Cardiac muscle cell (in vitro differentiated cells and primary cell): Measurements from ENCODE around the gene PNRC2. TPM values are rescaled to one million over a fixed set of nuclear protein-coding genes. Genes with fewer than 3 reads are reported as not detected.
"Not testable (repeated sequence)": the region's sequence is repeated elsewhere in the genome, so short reads cannot be mapped to it uniquely, and the experiment has no call there.

Source experiments
- DNase-seq, 2 donors: peaks; one replicate each; pipeline versions ENCODE4 v3.0.0 to v3.0.0-alpha.2; 2010 to 2017; ENCODE audit warnings: low read depth in 1 of 2, low spot score in 1 of 2
- H3K27ac ChIP-seq: fragments of 200-600 bp; sonication (generic); 2 replicates; pipeline ENCODE4 v1.5.1; 2016
- H3K27me3 ChIP-seq: fragments of 200-600 bp; sonication (generic); 2 replicates; pipeline ENCODE4 v1.6.0; 2016; ENCODE audit warnings: control low read depth
- H3K36me3 ChIP-seq: fragments of 200-600 bp; sonication (generic); 2 replicates; pipeline ENCODE4 v1.5.1; 2016; ENCODE audit warnings: control low read depth
- H3K4me1 ChIP-seq: fragments of 200-600 bp; sonication (generic); 2 replicates; pipeline ENCODE4 v1.8.1; 2017; ENCODE audit warnings: low read depth, mild to moderate bottlenecking, mixed run types
- H3K4me3 ChIP-seq: fragments of 200-600 bp; sonication (generic); 2 replicates; pipeline ENCODE4 v1.5.1; 2016; ENCODE audit warnings: mild to moderate bottlenecking
- H3K9me3 ChIP-seq: fragments of 200-600 bp; sonication (generic); 2 replicates; pipeline ENCODE4 v1.5.1; 2017; ENCODE audit warnings: low read depth, mild to moderate bottlenecking, control low read depth
- polyA plus RNA-seq: library from polyadenylated mRNA; unstranded; fragments of >200 nt; fragmentation: Nextera tagmentation; extraction: Ambion mirVana; gene quantifications from 2 replicates; pipeline ENCODE4 v1.2.1, GENCODE V29; 2016
- total RNA-seq: library from RNA; depleted of rRNA; stranded (reverse); fragments of >200 nt; gene quantifications from 2 replicates; pipeline ENCODE4 v1.2.3, GENCODE V29; 2016
- TF ChIP-seq, protein P1 (sequence below): IDR thresholded peaks from 2 replicates; pipeline ENCODE4 v1.5.1; 2012; ENCODE audit warnings: low read depth, mild to moderate bottlenecking, low read length

Gene PNRC2
- total and polyA plus RNA-seq, 2 experiments from 2014 or later, result 71.7 to 87.9 TPM

GRCh38 chr1:23957096-23957495, 2.5 kb upstream of the PNRC2 start:
- TF ChIP-seq, protein P1, sequence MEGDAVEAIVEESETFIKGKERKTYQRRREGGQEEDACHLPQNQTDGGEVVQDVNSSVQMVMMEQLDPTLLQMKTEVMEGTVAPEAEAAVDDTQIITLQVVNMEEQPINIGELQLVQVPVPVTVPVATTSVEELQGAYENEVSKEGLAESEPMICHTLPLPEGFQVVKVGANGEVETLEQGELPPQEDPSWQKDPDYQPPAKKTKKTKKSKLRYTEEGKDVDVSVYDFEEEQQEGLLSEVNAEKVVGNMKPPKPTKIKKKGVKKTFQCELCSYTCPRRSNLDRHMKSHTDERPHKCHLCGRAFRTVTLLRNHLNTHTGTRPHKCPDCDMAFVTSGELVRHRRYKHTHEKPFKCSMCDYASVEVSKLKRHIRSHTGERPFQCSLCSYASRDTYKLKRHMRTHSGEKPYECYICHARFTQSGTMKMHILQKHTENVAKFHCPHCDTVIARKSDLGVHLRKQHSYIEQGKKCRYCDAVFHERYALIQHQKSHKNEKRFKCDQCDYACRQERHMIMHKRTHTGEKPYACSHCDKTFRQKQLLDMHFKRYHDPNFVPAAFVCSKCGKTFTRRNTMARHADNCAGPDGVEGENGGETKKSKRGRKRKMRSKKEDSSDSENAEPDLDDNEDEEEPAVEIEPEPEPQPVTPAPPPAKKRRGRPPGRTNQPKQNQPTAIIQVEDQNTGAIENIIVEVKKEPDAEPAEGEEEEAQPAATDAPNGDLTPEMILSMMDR, result no peak
- no peak for DNase-seq

DNA sequence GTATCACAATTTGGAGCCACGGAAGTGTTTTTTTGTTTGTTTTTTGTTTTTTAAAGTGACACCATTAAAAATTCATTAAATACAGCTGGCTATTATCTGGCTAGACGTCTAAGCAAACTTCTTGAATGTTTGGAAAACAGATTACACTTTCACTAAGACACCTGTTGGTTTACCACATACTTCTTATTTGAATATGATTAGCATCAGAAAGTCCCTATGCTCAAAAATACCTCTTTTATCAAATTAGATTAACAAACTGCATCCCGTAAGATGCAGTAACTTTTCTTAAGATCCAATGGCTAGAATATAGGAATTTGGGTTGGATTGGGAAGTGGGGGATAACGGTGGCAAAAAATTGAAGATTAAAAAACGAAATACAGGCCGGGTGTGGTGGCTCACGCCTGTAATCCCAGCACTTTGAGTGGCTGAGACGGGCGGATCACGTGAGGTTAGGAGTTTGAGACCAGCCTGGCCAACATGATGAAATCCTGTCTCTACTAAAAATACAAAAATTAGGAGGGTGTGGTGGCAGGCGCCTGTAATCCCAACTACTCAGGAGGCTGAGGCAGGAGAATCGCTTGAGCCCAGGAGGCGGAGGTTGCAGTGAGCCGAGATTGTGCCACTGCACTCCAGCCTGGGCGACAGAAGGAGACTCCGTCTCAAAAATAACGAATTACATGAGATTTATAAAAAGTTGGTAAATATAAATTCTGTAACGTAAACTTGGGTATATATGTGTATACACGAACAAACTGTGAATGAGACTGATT, 1.4 kb upstream of the PNRC2 start:
- not testable (repeated sequence) for H3K27me3 ChIP-seq, H3K9me3 ChIP-seq, H3K36me3 ChIP-seq, DNase-seq, H3K4me1 ChIP-seq
- peak overlapping the region; percentile 59 for H3K4me3 ChIP-seq
- H3K27ac ChIP-seq, result peak overlapping the region; percentile 99

More at GRCh38 chr1:23957096-23957495, 2.5 kb upstream of the PNRC2 start:
- Histone ChIP-seq H3K27ac (no peak overlapping the region), H3K4me3 (no peak overlapping the region), H3K4me1 (no peaks in the 10 kb centered on the region), H3K27me3 (no peaks in the 10 kb centered on the region), H3K36me3 (peaks cover 2% of the 10 kb centered on the region), H3K9me3 (no peaks in the 10 kb centered on the region)

- H3K4me1 ChIP-seq, result peaks cover under 1% of the 10 kb centered on the region
- H3K27ac ChIP-seq, result peak overlapping the region; percentile 99
- H3K9me3 ChIP-seq, result no peaks in the 10 kb centered on the region
- DNase-seq, result peak; percentile 91 to 92
- H3K4me3 ChIP-seq, result peak overlapping the region; percentile 59
- H3K27me3 ChIP-seq, result no peaks in the 10 kb centered on the region
- peaks cover 2% of the 10 kb centered on the region for H3K36me3 ChIP-seq
- TF ChIP-seq, protein P1, result peak; percentile 56
Observed at GRCh38 chr1:23958810-23959460, 693 bp upstream of the PNRC2 start.

- Histone ChIP-seq H3K4me1 (peaks cover 15% of the 10 kb centered on the region), H3K4me3 (peak overlapping the region; percentile 59), H3K36me3 (peaks cover 12% of the 10 kb centered on the region), H3K9me3 (no peaks in the 10 kb centered on the region), H3K27ac (peak overlapping the region; percentile 99), H3K27me3 (no peaks in the 10 kb centered on the region)
- DNase-seq, result peak in 1 of 2 donors; percentile 48
- TF ChIP-seq, protein P1, result no peak
Observed at GRCh38 chr1:23960291-23961020, 828 bp downstream of the PNRC2 start.

GRCh38 chr1:23963617-23964234, 4.1 kb downstream of the PNRC2 start:
- Histone ChIP-seq H3K27ac (peak overlapping the region; percentile 82), H3K36me3 (peaks cover 42% of the 10 kb centered on the region)
- TF ChIP-seq, protein P1, result no peak

More at GRCh38 chr1:23963617-23964234, 4.1 kb downstream of the PNRC2 start:
- H3K9me3 ChIP-seq, result no peaks in the 10 kb centered on the region
- peaks cover 15% of the 10 kb centered on the region for H3K4me1 ChIP-seq
- no peaks in the 10 kb centered on the region for H3K27me3 ChIP-seq
- no peak overlapping the region for H3K4me3 ChIP-seq
- no peak for DNase-seq
